ENCODE data around the gene SSX7.
"Not testable (repeated sequence)": the region's sequence is repeated elsewhere in the genome, so short reads cannot be mapped to it uniquely, and the experiment has no call there.

DNA sequence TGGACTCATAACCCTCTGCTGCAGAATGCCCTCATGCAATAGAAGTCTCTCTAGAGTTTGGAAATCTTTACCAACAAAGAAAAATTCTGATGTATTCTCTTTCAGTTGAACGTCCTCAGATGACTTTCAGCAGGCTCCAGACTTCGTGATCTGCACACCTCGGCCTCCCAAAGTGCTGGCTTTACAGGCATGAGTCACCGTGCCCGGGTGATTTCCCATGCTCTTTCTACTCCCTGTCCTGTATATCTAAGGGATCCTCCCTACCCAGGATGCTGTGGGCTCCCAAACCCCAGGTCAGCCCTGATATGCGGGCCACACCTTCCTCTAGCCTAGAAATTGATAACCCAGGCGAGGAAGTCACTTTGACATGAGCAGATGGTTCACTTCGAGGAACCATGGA is 51.5 kb downstream of the SSX7 start:
- TF ChIP-seq CTCF (conservative IDR thresholded peaks at IDR 0.05; ENCODE audit: low read length); EZH2phosphoT487 (IDR thresholded peaks at IDR 0.05; ENCODE audit: borderline replicate concordance, low read depth, low read length): not testable (repeated sequence)

Measured in OCI-LY7 (cell line).